MM.1S (cell line): ENCODE measurements around the gene THAP7.

ENCODE experiments used
- DNase-seq: peaks from one replicate; pipeline ENCODE4 v3.0.0-alpha.2; 2015
- H2AFZ ChIP-seq: fragments of 300-600 bp; sonication (generic); 2 replicates; pipeline ENCODE4 v1.6.0; 2016; ENCODE audit warnings: antibody characterized with exemption, low read length
- H3F3A ChIP-seq: fragments of 300-600 bp; sonication (generic); 2 replicates; pipeline ENCODE4 v1.6.1; 2016; ENCODE audit warnings: mild to moderate bottlenecking, antibody characterized with exemption, low read length, moderate library complexity, mixed read lengths; ENCODE audit not compliant: insufficient read depth
- H3K27ac ChIP-seq: fragments of 300-600 bp; sonication (generic); 2 replicates; pipeline ENCODE4 v1.5.1; 2016; ENCODE audit warnings: mild to moderate bottlenecking, low read length
- H3K27me3 ChIP-seq: fragments of 300-600 bp; sonication (generic); replicated peaks from 2 replicates; pipeline ENCODE4 v1.6.0; 2016; ENCODE audit warnings: low read length; ENCODE audit not compliant: insufficient read depth
- H3K36me3 ChIP-seq: fragments of 300-600 bp; sonication (generic); replicated peaks from 2 replicates; pipeline ENCODE4 v1.6.1; 2016; ENCODE audit warnings: mild to moderate bottlenecking, low read length, mixed read lengths; ENCODE audit not compliant: insufficient read depth
- H3K4me1 ChIP-seq: fragments of 300-600 bp; sonication (generic); 2 replicates; pipeline ENCODE4 v1.6.1; 2016; ENCODE audit warnings: low read length, mixed read lengths
- H3K4me2 ChIP-seq: fragments of 300-600 bp; sonication (generic); 2 replicates; pipeline ENCODE4 v1.6.0; 2016; ENCODE audit warnings: low read depth, low read length
- H3K4me3 ChIP-seq: fragments of 300-600 bp; sonication (generic); 2 replicates; pipeline ENCODE4 v1.5.1; 2016; ENCODE audit warnings: low read length, mixed read lengths
- H3K79me2 ChIP-seq: fragments of 300-600 bp; sonication (generic); 2 replicates; pipeline ENCODE4 v1.6.1; 2016; ENCODE audit warnings: mixed run types, low read length, mixed read lengths
- H3K9ac ChIP-seq: fragments of 300-600 bp; sonication (generic); 2 replicates; pipeline ENCODE4 v1.6.1; 2016; ENCODE audit warnings: low read length, mixed read lengths
- H3K9me2 ChIP-seq: fragments of 300-600 bp; sonication (generic); replicated peaks from 2 replicates; pipeline ENCODE4 v1.6.1; 2016; ENCODE audit warnings: mild to moderate bottlenecking, low read length, mixed read lengths; ENCODE audit not compliant: insufficient read depth
- H3K9me3 ChIP-seq: fragments of 300-600 bp; sonication (generic); replicated peaks from 2 replicates; pipeline ENCODE4 v1.6.1; 2016; ENCODE audit warnings: mild to moderate bottlenecking, low read length, mixed read lengths; ENCODE audit not compliant: insufficient read depth
- H4K20me1 ChIP-seq: fragments of 300-600 bp; sonication (generic); 2 replicates; pipeline ENCODE4 v1.6.1; 2016; ENCODE audit warnings: mild to moderate bottlenecking, low read length, moderate library complexity, mixed read lengths; ENCODE audit not compliant: insufficient read depth
- EZH2 ChIP-seq: fragments of 300-600 bp; sonication (generic); optimal IDR thresholded peaks from 2 replicates; pipeline ENCODE3; 2017; ENCODE audit warnings: low read depth, mild to moderate bottlenecking, antibody characterized with exemption, low read length, mixed read lengths
- EZH2phosphoT487 ChIP-seq: fragments of 300-600 bp; sonication (generic); IDR thresholded peaks from 2 replicates; pipeline ENCODE4 v1.6.1; 2018; ENCODE audit warnings: antibody characterized with exemption, low read length
- TF ChIP-seq, protein P1 (sequence below): fragments of 300-600 bp; sonication (generic); IDR thresholded peaks from 2 replicates; pipeline ENCODE4 v1.5.1; 2016; ENCODE audit warnings: antibody characterized with exemption, low read length, mixed read lengths

Gene THAP7

DNA sequence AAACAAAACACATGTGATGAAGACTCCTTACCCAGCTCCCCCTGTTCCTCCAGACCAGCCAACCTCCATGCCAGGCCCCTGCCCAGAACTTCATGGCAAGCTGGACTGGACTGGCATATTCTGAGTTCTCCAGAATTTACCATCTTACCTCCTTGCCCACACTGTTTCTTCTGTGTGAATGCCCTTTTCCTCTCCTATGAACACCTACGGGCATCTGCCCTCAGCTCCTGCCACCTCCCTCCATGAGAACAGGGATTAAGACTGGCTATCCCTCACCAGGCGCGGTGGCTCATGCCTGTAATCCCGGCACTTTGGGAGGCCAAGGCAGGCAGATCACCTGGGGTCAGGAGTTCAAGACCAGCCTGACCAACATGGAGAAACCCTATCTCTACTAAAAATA is 41.3 kb downstream of the THAP7 start:
- Histone ChIP-seq H3K9me2 (no peaks in the 10 kb centered on the region), H3K79me2 (no peaks in the 10 kb centered on the region), H3K27me3 (peaks cover 7% of the 10 kb centered on the region; the same call in 1 of the 2 replicates), H3K27ac (no peak overlapping the region), H3K4me1 (peaks cover 5% of the 10 kb centered on the region), H2AFZ (no peak overlapping the region), H4K20me1 (no peaks in the 10 kb centered on the region), H3K9ac (no peak overlapping the region), H3K9me3 (no peaks in the 10 kb centered on the region), H3F3A (no peaks in the 10 kb centered on the region; the same call in 1 of the 2 replicates), H3K4me3 (no peak overlapping the region), H3K4me2 (no peak overlapping the region), H3K36me3 (no peaks in the 10 kb centered on the region)
- DNase-seq, result no peak
- TF ChIP-seq, protein P1, sequence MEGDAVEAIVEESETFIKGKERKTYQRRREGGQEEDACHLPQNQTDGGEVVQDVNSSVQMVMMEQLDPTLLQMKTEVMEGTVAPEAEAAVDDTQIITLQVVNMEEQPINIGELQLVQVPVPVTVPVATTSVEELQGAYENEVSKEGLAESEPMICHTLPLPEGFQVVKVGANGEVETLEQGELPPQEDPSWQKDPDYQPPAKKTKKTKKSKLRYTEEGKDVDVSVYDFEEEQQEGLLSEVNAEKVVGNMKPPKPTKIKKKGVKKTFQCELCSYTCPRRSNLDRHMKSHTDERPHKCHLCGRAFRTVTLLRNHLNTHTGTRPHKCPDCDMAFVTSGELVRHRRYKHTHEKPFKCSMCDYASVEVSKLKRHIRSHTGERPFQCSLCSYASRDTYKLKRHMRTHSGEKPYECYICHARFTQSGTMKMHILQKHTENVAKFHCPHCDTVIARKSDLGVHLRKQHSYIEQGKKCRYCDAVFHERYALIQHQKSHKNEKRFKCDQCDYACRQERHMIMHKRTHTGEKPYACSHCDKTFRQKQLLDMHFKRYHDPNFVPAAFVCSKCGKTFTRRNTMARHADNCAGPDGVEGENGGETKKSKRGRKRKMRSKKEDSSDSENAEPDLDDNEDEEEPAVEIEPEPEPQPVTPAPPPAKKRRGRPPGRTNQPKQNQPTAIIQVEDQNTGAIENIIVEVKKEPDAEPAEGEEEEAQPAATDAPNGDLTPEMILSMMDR, result no peak
- TF ChIP-seq EZH2phosphoT487, result no peak

DNA sequence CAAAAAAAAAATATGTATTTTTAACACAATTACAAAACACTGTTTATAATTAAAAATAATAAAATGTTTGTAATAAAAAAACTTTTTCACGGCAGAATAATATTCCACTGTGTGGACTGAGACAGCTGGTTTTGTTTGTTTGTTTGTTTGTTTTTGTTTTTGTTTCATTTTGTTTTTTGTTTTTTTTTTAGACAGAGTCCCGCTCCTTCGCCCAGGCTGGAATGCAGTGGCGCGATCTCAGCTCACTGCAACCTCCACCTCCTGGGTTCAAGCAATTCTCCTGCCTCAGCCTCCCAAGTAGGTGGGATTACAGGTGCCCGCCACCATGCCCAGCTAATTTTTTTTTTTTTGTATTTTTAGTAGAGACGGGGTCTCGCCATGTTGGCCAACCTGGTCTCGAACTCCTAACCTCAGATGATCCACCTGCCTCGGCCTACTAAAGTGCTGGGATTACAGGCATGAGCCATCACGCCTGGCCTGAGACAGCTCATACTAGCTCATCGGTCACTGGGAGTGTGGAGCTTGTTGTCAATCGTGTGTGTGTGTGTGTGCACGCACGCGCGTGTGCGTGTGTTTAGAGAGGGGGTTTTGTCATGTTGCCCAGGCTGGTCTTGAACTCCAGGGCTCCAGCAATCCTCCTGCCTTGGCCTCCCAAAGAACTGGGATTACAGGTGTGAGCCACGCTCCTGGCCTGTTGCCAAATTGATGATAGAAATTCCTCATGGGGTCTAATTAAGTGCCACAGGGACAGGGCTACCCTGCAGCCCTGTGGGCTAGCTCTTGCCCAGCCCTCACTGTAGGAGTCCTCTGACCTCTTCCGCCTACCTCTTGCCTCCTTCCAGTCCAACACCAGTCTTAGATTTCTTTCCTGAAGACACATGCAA is 42.1 kb downstream of the THAP7 start:
- H3K4me1 ChIP-seq, result no peaks in the 10 kb centered on the region
- DNase-seq, result no peak
- no peak overlapping the region for H3K4me3 ChIP-seq
- no peak overlapping the region for H2AFZ ChIP-seq
- H3K79me2 ChIP-seq, result no peaks in the 10 kb centered on the region
- no peak overlapping the region for H3K27ac ChIP-seq
- no peaks in the 10 kb centered on the region for H3K9me2 ChIP-seq
- peaks cover 7% of the 10 kb centered on the region; the same call in 1 of the 2 replicates for H3K27me3 ChIP-seq
- H3K4me2 ChIP-seq, result no peak overlapping the region
- TF ChIP-seq, protein P1, result no peak
- TF ChIP-seq EZH2 (no peak), EZH2phosphoT487 (no peak)
- H3K36me3 ChIP-seq, result no peaks in the 10 kb centered on the region
- H4K20me1 ChIP-seq, result no peaks in the 10 kb centered on the region
- no peaks in the 10 kb centered on the region; the same call in 1 of the 2 replicates for H3F3A ChIP-seq
- no peak overlapping the region for H3K9ac ChIP-seq
- no peaks in the 10 kb centered on the region for H3K9me3 ChIP-seq

DNA sequence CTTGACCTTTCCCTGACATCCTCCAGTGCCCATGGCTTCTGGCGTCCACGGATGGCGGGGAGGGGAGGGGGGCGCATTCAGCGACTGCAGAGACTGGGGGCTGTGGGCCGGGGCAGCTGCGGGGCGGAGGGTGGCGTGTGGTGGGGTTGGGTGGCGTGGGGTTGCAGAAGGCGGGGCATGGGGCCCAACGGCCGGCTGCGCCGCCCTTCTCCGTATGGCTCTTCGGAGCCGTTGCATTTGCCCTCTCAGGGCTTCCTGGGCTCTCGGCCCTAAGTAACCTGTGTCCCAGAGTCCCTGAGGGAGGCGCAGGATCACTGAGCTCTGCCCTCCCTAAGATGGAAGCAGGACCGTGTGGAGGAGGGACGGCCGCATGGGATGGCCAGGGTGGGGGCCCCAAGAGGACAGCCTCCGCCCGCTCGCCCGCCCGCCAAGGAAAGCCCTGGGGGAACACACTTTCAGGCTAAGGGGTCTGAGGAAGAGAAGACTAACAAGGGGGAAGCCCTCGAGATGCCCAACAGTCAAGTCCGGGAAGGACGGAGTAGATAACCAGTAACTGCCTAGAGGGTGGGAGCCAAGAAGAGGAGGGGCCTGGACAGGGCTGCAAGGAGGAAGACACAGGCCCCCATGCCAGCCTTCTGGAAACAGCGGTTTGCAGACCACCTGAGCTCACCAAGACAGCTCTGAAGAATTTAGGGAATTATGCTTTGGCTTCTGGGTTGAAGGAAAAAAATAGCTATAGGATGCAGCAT is 44.1 kb downstream of the THAP7 start:
- no peak for DNase-seq

More for the DNA sequence above, 44.1 kb downstream of the THAP7 start:
- Histone ChIP-seq H3K27ac (no peak overlapping the region), H4K20me1 (no peaks in the 10 kb centered on the region), H3K9me3 (no peaks in the 10 kb centered on the region), H3K4me2 (no peak overlapping the region), H3K9me2 (no peaks in the 10 kb centered on the region), H3K4me1 (no peaks in the 10 kb centered on the region), H3K27me3 (no peaks in the 10 kb centered on the region), H3K9ac (no peak overlapping the region), H3K36me3 (no peaks in the 10 kb centered on the region; the same call in 1 of the 2 replicates), H3F3A (no peaks in the 10 kb centered on the region; the same call in 1 of the 2 replicates), H2AFZ (no peak overlapping the region), H3K4me3 (no peak overlapping the region), H3K79me2 (peaks cover 7% of the 10 kb centered on the region; the same call in 1 of the 2 replicates)
- no peak for TF ChIP-seq EZH2
